Middle frontal gyrus (tissue), 1 donor: ENCODE measurements around the gene ZNF662.

Source experiments
- DNase-seq: peaks from one replicate; pipeline ENCODE4 v3.0.0-alpha.2; 2015; ENCODE audit warnings: low spot score; ENCODE audit errors: extremely low spot score

ZNF662 gene

GRCh38 chr3:42935472-42935871 lies 29.5 kb downstream of the ZNF662 start:
- DNase-seq: no peak

- DNase-seq: no peak
These were observed 30.4 kb downstream of the ZNF662 start for GRCh38 chr3:42936157-42936981.

- DNase-seq: no peak
These were observed 31.4 kb downstream of the ZNF662 start for GRCh38 chr3:42937334-42937733.

GRCh38 chr3:42942693-42943092 lies 36.8 kb downstream of the ZNF662 start:
- no peak for DNase-seq

GRCh38 chr3:42946050-42946449 lies 40.1 kb downstream of the ZNF662 start:
- DNase-seq: no peak

GRCh38 chr3:42957573-42957972 lies 51.6 kb downstream of the ZNF662 start:
- DNase-seq: no peak

- no peak for DNase-seq
These were observed 54.3 kb downstream of the ZNF662 start for GRCh38 chr3:42960282-42960681.

- DNase-seq: no peak
These were observed 54.8 kb downstream of the ZNF662 start for GRCh38 chr3:42960786-42961185.

GRCh38 chr3:42961633-42962032 lies 55.7 kb downstream of the ZNF662 start:
- peak; percentile 22 for DNase-seq

GRCh38 chr3:42963269-42963668 lies 57.3 kb downstream of the ZNF662 start:
- DNase-seq: no peak

GRCh38 chr3:42964266-42964665 lies 58.3 kb downstream of the ZNF662 start:
- no peak for DNase-seq
